ENCODE results near the gene PYURF.

- TF ChIP-seq ZNF274 (IDR thresholded peaks at IDR 0.05; ENCODE audit: low read depth, low read length): no peak
- no peak for TF ChIP-seq MAX (IDR thresholded peaks at IDR 0.05)
- no peak for TF ChIP-seq POLR2A (IDR thresholded peaks at IDR 0.05; ENCODE audit: borderline replicate concordance, extremely low read depth, insufficient read depth, insufficient read length)
- no peak for TF ChIP-seq CTCF (IDR thresholded peaks at IDR 0.05 in 2 of 3, conservative IDR thresholded peaks at IDR 0.05 in 1 of 3; ENCODE audit: borderline replicate concordance in 1 of 3, insufficient read depth in 1 of 3, low read depth in 2 of 3, low read length in 2 of 3)
- TF ChIP-seq REST (IDR thresholded peaks at IDR 0.05; ENCODE audit: low read depth): no peak
These were observed 26.2 kb upstream of the PYURF start for GRCh38 chr4:88549815-88550214.
